HUES64 (cell line): ENCODE data around the gene CHMP4A. TPM values are rescaled to one million over a fixed set of nuclear protein-coding genes. Genes with fewer than 3 reads are reported as not detected.

Source experiments
- H3K27ac ChIP-seq: 2 replicates; pipeline ENCODE4 v1.7.0; 2013; ENCODE audit warnings: low read depth, low read length, inconsistent platforms
- H3K27me3 ChIP-seq: 2 replicates; pipeline ENCODE4 v1.6.1; 2013; ENCODE audit warnings: mild to moderate bottlenecking, low read length; ENCODE audit not compliant: insufficient read depth
- H3K36me3 ChIP-seq: 2 replicates; pipeline ENCODE4 v1.6.1; 2013; ENCODE audit warnings: mild to moderate bottlenecking, low read length; ENCODE audit not compliant: insufficient read depth
- H3K4me1 ChIP-seq: 2 replicates; pipeline ENCODE4 v1.6.1; 2013; ENCODE audit warnings: mild to moderate bottlenecking, low read length, moderate library complexity; ENCODE audit not compliant: insufficient read depth
- H3K4me3 ChIP-seq: 2 replicates; pipeline ENCODE4 v1.5.1; 2013; ENCODE audit warnings: mild to moderate bottlenecking, low read length, moderate library complexity
- H3K9ac ChIP-seq: 2 replicates; pipeline ENCODE4 v1.6.1; 2013; ENCODE audit warnings: mild to moderate bottlenecking, low read depth, low read length
- H3K9me3 ChIP-seq: 2 replicates; pipeline ENCODE4 v1.6.1; 2013; ENCODE audit warnings: low read depth, low read length; ENCODE audit not compliant: insufficient read depth
- WGBS: fragments of 150-250, 120-280 bp; methylation state at CpG from one replicate; pipeline ENCODE4 v1.1.7; 2013; ENCODE audit warnings: missing lambda C conversion rate; 5-methylcytosine and 5-hydroxymethylcytosine counted together
- polyA plus RNA-seq, 2 experiments: library from polyadenylated mRNA; stranded (reverse); fragments of 50-300 nt; gene quantifications; one replicate each; pipeline ENCODE4 v1.2.3, GENCODE V29; 2013

Gene CHMP4A
- polyA plus RNA-seq (2013, experiment 1 of 2): 35.3 TPM
- polyA plus RNA-seq (2013, experiment 2 of 2): 37.5 TPM

GRCh38 chr14:24212924-24213865 is at the start of gene CHMP4A:
Gene CHMP4A (minus strand): TSS chr14:24213488. CDS start chr14:24213439, 49 bp downstream.
- peaks cover 47% of the 10 kb centered on the region for H3K36me3 ChIP-seq
- H3K9ac ChIP-seq: peak within 1 kb of the TSS; percentile 95
- peak within 1 kb of the TSS; percentile 85 for H3K4me3 ChIP-seq
- H3K27ac ChIP-seq: peak within 1 kb of the TSS; percentile 99
- H3K4me1 ChIP-seq: peaks cover 5% of the 10 kb centered on the region; the same call in 1 of the 2 replicates
- H3K27me3 ChIP-seq: no peaks in the 10 kb centered on the region
- WGBS: under 1% methylated on average over 53 of the region's 53 CpGs
- no peaks in the 10 kb centered on the region for H3K9me3 ChIP-seq

GRCh38 chr14:24261969-24262327 is 48.7 kb upstream of the CHMP4A start:
- H3K27ac ChIP-seq: no peak overlapping the region
- H3K9me3 ChIP-seq: no peaks in the 10 kb centered on the region
- H3K9ac ChIP-seq: no peak overlapping the region
- no peaks in the 10 kb centered on the region for H3K27me3 ChIP-seq
- H3K36me3 ChIP-seq: peaks cover 5% of the 10 kb centered on the region; the same call in 1 of the 2 replicates
- H3K4me1 ChIP-seq: no peaks in the 10 kb centered on the region
- H3K4me3 ChIP-seq: no peak overlapping the region
- WGBS: 93% methylated on average over 19 of the region's 19 CpGs

GRCh38 chr14:24261256-24261968 is 48.1 kb upstream of the CHMP4A start:
- H3K4me3 ChIP-seq: no peak overlapping the region
- H3K27ac ChIP-seq: no peak overlapping the region
- H3K9ac ChIP-seq: no peak overlapping the region
- H3K27me3 ChIP-seq: no peaks in the 10 kb centered on the region
- H3K9me3 ChIP-seq: no peaks in the 10 kb centered on the region
- H3K4me1 ChIP-seq: no peaks in the 10 kb centered on the region
- WGBS: 94% methylated on average over 20 of the region's 20 CpGs
- H3K36me3 ChIP-seq: 0 out of 2 replicates have a peak, but pooled peaks cover under 1% of the 10 kb centered on the region

DNA sequence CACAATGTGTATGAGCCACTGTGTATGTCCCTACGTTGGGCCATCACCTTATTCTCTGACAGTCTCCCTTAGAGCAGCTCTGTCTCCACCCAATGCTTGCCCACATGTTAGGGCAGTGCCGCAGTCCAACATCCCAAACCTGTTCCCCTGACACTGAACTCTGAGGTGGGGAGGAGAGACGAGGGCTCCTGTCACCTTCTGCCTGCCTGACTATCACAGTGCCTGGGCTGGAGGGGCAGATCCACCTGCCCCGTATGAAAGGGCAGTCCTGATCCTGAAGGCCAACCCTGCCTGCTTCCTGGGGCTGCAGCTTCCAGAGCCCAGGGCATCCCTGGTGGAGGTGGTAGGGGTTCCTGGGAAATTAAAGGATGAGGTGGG is 47.5 kb upstream of the CHMP4A start:
- Histone ChIP-seq H3K4me3 (no peak overlapping the region), H3K9ac (no peak overlapping the region), H3K9me3 (no peaks in the 10 kb centered on the region), H3K36me3 (no peaks in the 10 kb centered on the region), H3K27ac (no peak overlapping the region), H3K27me3 (no peaks in the 10 kb centered on the region), H3K4me1 (no peaks in the 10 kb centered on the region)
- WGBS: 83% methylated on average over 4 of the region's 4 CpGs

DNA sequence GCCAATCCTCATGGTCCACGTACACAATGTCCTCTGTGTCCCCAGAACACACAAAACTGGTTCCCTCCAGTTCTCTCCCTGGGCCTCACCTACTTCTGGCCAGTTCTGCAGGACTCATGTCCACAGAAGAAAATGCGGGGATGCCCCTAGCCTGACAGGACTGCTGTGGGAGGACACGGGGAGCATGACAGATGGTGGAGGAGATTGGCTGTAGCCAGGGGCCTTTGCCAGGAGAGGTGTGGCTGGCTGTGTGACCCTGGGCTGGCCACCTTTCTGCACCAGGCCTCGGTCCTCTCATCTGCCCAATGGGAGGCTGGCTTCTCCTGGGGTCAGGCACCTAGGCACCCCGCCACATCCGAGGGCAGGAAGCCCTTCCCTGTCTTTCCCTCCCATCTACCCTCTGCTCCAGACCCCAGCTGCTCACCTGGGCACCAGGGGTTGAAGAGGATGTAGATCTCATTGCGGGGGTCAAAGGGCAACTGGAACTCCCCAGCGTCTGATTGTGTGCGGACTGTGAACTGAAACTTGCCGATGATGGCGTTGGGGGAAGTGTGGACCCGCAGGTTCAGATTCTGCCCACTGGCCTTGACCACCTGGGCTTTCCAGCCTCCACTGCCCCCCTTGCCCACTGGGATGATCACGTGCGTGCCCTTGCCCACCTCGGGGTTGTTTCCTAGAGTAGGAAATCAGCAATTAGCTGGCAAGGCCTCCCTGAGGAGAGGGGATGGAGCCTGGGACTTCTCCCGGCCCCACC is 46.9 kb upstream of the CHMP4A start:
- Histone ChIP-seq H3K4me1 (no peaks in the 10 kb centered on the region), H3K27me3 (no peaks in the 10 kb centered on the region), H3K27ac (no peak overlapping the region), H3K36me3 (no peaks in the 10 kb centered on the region), H3K4me3 (no peak overlapping the region), H3K9me3 (no peaks in the 10 kb centered on the region), H3K9ac (no peak overlapping the region)
- 93% methylated on average over 16 of the region's 16 CpGs for WGBS

- Histone ChIP-seq H3K27me3 (no peaks in the 10 kb centered on the region), H3K27ac (no peak overlapping the region), H3K9ac (no peak overlapping the region), H3K36me3 (no peaks in the 10 kb centered on the region), H3K4me1 (no peaks in the 10 kb centered on the region), H3K9me3 (no peaks in the 10 kb centered on the region), H3K4me3 (no peak overlapping the region)
- WGBS: 93% methylated on average over 16 of the region's 16 CpGs
These were observed 46.2 kb upstream of the CHMP4A start for GRCh38 chr14:24259282-24260025.

DNA sequence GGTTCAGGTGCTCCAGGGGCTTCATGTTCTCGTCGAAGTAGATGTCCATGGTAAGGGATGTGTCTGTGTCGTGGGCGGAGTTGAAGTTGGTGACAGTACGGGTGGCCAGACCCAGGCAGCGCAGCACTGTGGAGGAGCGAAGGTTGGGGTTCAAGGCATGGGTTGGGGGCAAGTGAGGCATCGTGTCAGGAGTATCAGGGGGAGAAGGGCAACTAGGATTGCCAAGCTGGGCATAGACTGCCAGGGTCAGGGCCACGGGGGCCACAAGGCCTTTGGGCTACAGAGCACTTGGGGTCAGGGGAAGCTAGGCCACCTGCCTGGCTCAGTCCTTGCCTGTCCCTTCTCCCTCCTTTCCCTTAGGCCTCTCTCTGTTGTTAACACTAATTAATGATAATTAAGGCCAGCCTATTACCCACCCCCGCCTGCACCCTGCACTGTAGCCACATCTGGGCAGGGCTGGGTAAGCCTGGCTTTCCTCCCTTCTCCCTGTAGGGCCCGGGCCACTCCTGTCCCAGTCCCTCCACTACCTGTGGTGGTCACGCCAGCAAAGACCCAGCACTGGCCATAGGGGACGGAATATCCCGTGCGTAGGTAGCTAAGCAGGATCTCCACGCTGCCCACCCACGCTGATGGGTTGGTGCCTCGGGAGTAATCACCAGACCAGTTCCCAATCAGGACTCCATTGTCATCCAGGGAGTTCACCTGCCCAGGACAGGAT is 45.4 kb upstream of the CHMP4A start:
- Histone ChIP-seq H3K36me3 (no peaks in the 10 kb centered on the region), H3K27me3 (no peaks in the 10 kb centered on the region), H3K9ac (no peak overlapping the region), H3K4me1 (no peaks in the 10 kb centered on the region), H3K9me3 (no peaks in the 10 kb centered on the region), H3K4me3 (no peak overlapping the region), H3K27ac (no peak overlapping the region)
- 92% methylated on average over 18 of the region's 18 CpGs for WGBS

DNA sequence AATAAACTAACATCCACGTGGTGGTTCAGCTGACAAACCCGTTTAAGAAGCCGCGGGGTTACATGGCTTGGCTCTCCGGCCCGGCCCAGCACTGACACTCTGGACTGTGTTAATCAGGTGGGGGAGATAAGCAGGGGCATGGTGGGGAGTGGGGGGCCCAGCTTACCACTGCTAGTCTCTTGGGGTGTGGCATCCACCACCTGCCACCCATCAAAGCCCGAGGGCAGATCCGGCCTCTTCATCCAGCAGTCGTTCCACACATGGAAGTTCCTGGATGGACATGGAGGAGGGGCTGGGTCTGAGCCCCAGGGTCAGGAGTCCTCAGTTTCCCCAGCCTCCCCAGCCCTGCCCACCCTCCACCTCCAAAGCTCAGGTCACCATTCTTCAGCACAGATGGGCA is 44.8 kb upstream of the CHMP4A start:
- no peaks in the 10 kb centered on the region for H3K4me1 ChIP-seq
- WGBS: 95% methylated on average over 9 of the region's 9 CpGs
- no peak overlapping the region for H3K27ac ChIP-seq
- no peaks in the 10 kb centered on the region for H3K36me3 ChIP-seq
- H3K9me3 ChIP-seq: no peaks in the 10 kb centered on the region
- no peaks in the 10 kb centered on the region for H3K27me3 ChIP-seq
- H3K9ac ChIP-seq: no peak overlapping the region
- no peak overlapping the region for H3K4me3 ChIP-seq

- Histone ChIP-seq H3K9me3 (no peaks in the 10 kb centered on the region), H3K27ac (no peak overlapping the region), H3K4me1 (no peaks in the 10 kb centered on the region), H3K36me3 (no peaks in the 10 kb centered on the region), H3K27me3 (no peaks in the 10 kb centered on the region), H3K9ac (no peak overlapping the region), H3K4me3 (no peak overlapping the region)
- WGBS: 89% methylated on average over 4 of the region's 4 CpGs
These were observed 43.7 kb upstream of the CHMP4A start for GRCh38 chr14:24256960-24257359.
